ENCODE results near the gene ERN1.
"Not testable (repeated sequence)": the region's sequence is repeated elsewhere in the genome, so short reads cannot be mapped to it uniquely, and the experiment has no call there.

Gene ERN1

GRCh38 chr17:64129765-64130558 is at the start of gene ERN1:
TSS of gene ERN1 (minus strand) at chr17:64130144. CDS start at chr17:64130029, 115 bp downstream.
- peak; percentile 96 for DNase-seq (ENCODE audit: low spot score)

GRCh38 chr17:64179024-64179423 is 49.1 kb upstream of the ERN1 start:
- not testable (repeated sequence) for DNase-seq (ENCODE audit: low spot score)

- DNase-seq (ENCODE audit: low spot score), result no peak
Measured at GRCh38 chr17:64178011-64178825, 48.3 kb upstream of the ERN1 start.

- DNase-seq (ENCODE audit: low spot score), result no peak
Measured at GRCh38 chr17:64177311-64178010, 47.5 kb upstream of the ERN1 start.

- DNase-seq (ENCODE audit: low spot score), result no peak
Measured at GRCh38 chr17:64176556-64176955, 46.6 kb upstream of the ERN1 start.

- no peak for DNase-seq (ENCODE audit: low spot score)
Measured at GRCh38 chr17:64174686-64175456, 44.9 kb upstream of the ERN1 start.

DNA sequence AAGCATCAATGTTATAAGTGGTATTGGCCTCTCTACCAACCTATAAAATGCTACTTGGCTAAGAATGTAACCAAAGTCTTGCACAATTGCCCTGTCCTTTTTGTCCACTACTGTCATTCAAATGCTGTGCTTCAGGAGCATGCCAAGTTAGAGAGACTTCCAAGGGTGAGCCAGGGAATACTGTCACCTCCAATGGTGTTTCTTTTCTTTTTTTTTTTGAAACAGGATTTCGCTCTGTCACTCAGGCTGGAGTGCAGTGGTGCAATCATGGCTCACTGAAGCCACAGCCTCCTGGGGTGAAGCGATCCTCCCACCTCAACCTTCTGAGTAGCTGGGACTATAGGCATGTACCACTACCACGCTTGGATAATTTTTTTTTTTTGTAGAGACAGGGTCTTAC is 43.7 kb upstream of the ERN1 start:
- DNase-seq (ENCODE audit: low spot score), result no peak

- DNase-seq (ENCODE audit: low spot score), result no peak
Measured at GRCh38 chr17:64172510-64172909, 42.6 kb upstream of the ERN1 start.

GRCh38 chr17:64171041-64171440 is 41.1 kb upstream of the ERN1 start:
- DNase-seq (ENCODE audit: low spot score), result no peak

DNA sequence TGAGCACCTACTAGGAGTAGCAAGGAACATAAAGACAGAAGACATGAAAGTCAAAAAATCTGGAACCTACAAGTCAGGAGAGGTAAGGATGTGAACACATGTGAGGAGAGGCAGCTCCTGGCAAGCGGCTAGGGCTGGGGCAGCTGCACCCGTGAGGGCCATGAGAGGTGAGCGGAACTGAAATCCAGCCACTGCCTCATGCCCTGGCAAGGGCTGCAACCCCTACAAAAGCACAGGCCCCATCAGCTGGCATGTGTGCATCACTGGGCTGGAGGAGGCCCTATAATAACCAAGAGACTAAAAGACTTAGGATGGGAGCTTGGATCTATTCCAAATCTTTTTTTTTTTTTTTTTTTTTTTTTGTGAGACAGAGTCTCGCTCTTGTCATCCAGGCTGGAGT is 40.3 kb upstream of the ERN1 start:
- DNase-seq (ENCODE audit: low spot score), result no peak

- not testable (repeated sequence) for DNase-seq (ENCODE audit: low spot score)
Measured at GRCh38 chr17:64167666-64168065, 37.7 kb upstream of the ERN1 start.

- DNase-seq (ENCODE audit: low spot score), result no peak
Measured at GRCh38 chr17:64166876-64167275, 36.9 kb upstream of the ERN1 start.

- DNase-seq (ENCODE audit: low spot score), result no peak
Measured at GRCh38 chr17:64165347-64165746, 35.4 kb upstream of the ERN1 start.

DNA sequence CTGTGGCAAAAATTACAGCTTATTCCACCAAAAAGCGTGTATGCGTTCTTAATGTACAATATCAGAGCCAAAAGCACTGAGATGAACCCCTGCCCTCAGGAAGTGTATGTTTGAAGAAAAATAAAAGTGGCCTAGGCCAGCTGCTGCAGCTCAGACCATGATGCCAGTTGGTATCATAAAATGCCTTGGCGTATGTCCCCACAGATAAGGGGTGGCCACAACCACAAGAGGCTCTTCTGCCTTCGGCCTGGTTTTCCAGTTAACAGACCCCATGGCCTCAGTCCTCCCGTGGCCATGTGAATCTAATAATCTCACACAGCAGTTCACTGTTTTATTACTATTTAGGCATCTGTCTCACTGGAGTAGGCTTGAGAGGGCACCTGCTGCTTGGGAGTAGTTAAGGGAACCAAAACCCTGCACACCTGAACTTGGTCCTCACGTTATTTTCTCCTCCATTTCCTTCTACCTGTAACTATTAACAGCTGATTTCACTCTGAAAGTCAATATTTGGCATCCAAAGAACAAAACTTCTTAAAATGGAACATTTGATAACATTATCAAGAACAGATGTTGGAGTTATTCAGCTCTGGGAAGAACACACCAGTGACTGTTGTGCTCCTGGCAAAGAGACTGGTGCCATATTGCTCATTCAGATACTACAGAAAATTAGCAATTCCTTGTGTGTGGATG is 34.8 kb upstream of the ERN1 start:
- DNase-seq (ENCODE audit: low spot score), result no peak

DNA sequence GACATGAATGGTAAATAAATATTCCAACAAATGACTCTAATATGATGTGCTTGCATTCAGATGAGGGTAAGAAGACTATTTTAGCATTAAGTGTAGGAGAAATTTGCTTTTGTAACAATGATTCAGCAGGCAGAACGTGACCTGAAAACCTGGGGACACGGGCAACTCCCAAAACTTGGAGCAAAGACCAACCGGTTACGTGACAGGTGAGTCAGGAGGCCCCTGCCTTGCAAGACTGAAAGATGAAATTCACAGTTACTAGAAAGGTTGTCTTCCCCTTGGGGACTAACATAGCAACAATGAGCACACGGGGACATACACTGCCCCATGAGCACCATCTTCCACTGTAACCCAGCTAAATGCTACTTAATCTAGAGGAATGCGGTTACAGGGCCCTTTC is 33.5 kb upstream of the ERN1 start:
- no peak for DNase-seq (ENCODE audit: low spot score)

DNA sequence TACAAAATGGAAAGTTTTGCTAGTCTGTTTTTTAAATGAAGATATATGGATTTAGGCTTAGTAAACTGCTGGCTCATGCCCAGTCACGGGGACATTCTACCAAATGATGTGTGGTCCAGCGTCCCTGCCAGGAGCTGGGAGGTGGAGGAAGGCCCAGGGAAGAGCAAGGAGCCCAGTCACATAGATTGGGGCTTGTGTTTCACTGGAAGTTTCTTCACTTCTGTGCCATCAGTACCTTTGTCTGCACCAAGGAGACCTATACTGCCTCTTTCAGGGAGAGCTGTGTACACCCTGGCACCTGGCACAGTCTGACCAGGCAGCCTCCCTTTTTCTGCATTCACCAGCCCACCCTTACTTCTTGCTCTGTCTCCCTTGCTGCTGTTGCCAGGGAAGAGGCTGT is 32.6 kb upstream of the ERN1 start:
- DNase-seq (ENCODE audit: low spot score), result no peak

DNA sequence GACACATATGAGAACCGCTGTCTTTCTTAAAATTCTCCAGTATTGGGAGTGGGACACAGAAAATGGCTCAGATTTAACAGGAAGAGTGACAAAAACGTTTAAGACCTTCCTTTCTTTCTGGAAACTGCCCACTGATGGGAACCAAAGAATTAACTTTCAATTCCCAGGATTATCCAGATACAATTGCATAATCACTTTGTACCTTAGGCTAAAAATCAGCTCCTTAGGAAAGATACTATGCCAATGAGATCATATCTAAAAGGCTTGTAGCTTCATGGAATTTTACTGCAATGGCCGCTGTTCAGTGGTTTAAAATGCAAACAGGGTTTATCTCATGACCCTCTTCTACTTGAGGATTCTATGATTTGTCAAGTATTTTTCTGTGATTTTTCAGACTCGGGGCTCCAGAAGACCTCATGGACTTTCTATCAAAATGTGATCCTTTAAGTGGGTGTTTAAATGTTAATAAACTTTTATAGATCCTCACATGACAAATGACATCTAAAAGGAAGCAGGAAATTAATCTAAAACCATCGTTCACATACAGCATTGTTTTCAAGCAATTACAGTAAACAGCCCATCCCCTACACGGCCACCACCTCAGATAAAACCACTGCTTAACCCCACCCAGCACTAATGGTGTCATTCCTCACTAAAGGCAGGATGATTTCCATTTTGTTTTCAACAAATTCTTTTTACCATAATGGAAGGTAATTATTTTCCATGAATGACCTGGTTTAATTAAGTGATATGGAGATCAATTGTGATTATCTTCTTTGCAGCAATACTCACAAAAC is 31.6 kb upstream of the ERN1 start:
- DNase-seq (ENCODE audit: low spot score), result no peak

DNA sequence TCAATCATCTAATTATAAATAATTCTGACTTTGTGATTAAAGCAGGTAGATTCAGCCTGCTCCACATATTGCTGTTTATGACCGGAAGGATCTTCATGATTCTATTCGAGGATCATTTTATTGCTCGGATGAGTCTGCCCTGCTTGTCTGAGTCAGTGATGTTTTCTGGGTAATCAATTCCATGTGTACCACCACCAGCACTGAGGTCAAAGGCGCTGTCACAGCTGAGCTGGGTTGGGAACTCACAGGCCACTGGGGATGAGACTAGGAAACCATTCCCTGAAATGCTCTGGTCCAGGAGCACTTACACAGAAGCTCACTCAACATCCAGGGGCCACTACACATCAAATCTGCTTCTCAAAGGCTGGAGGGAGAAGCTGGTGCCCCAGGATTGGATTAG is 30.4 kb upstream of the ERN1 start:
- no peak for DNase-seq (ENCODE audit: low spot score)

DNA sequence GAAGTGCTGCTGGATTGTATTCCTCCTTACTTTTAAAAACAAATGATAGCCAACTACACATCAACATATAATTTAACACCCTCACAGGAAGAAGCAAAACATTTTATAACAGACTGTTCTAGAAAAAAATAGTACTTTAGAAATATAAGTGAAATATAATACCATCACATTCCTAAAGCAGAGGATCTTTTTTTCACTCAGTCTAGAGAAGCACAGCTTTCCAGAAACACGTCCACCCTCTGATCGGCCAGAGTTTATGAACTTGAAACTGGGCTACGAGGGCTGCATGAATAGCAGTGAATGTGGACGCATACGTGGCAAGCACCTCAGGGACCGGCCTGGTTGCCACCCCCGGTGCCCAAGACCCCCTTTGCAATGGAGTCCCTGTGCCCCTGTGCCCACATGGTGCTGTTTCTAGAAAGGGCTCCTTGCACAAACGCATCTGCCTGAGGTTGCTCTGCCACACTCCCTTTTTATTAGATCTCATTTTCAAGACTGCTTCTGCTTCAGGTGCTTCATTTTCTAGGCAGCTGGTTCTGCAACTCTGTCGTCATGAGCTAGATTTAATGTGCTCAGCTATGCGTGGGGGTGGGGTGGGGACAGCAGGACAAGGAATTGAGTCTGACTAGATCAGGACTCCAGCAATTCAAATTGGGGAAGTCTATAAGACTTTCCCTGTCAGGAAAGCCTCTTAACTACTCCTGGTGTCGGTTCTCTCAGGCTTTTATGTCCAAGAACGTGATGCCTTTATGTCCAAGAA is 29.1 kb upstream of the ERN1 start:
- no peak for DNase-seq (ENCODE audit: low spot score)

DNA sequence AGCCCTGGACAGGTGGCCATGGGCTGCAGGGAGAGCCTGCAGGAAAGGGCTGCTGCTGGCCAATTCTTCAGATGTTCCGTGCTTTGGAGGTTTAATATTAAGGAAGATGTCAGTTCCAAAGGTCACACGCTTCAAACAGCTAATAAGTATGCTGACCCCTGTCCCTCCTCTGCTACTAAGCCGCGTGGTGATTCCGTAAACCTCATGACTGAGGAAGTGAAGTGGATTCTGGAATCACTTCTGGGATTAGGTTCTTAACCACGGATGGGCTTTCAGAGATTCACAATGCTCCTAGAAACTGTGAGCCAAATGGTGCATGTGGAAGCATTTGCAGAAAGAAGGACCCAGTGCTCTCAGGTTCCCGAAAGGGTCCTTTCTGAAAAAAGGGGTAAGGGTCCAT is 28.5 kb upstream of the ERN1 start:
- no peak for DNase-seq (ENCODE audit: low spot score)

Data from germinal center (tissue), 1 donor.